Measurements from ENCODE around the gene TSEN15. TPM values are rescaled to one million over a fixed set of nuclear protein-coding genes. Genes with fewer than 3 reads are reported as not detected.

TSEN15 gene
- total RNA-seq, 4 donors from 2014 or later = 45.8 to 63.3 (median 60.1) TPM

DNA sequence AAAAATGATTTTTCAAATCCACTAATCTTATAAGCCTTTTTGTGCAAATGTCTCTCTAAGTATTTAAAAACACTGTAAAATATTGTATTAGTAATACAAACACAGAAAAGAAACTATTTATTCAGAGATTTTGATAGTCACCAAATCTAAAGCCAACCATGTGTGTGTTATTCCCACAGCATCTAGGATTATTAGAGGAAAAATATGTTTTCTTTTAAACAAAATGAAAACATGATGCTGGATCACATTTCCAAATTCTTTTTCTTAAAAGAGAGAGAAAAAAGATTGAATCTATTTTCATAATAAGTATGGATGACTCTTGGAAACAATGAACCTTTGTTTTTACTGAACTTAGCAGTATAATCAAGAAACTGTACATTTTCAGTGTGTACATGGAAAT lies 39.3 kb upstream of the TSEN15 start:
- no peaks in the 10 kb centered on the region for H3K27me3 ChIP-seq
- TF ChIP-seq, protein P1, sequence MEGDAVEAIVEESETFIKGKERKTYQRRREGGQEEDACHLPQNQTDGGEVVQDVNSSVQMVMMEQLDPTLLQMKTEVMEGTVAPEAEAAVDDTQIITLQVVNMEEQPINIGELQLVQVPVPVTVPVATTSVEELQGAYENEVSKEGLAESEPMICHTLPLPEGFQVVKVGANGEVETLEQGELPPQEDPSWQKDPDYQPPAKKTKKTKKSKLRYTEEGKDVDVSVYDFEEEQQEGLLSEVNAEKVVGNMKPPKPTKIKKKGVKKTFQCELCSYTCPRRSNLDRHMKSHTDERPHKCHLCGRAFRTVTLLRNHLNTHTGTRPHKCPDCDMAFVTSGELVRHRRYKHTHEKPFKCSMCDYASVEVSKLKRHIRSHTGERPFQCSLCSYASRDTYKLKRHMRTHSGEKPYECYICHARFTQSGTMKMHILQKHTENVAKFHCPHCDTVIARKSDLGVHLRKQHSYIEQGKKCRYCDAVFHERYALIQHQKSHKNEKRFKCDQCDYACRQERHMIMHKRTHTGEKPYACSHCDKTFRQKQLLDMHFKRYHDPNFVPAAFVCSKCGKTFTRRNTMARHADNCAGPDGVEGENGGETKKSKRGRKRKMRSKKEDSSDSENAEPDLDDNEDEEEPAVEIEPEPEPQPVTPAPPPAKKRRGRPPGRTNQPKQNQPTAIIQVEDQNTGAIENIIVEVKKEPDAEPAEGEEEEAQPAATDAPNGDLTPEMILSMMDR (IDR thresholded peaks at IDR 0.05) = no peak
- TF ChIP-seq POLR2A (IDR thresholded peaks at IDR 0.05) = no peak
- H3K4me3 ChIP-seq (replicated peaks in 1 of 3) = no peak overlapping the region
- no peak for DNase-seq
- H3K27ac ChIP-seq = no peak overlapping the region
- intact Hi-C loops (cut with DNase I) = no loop called here
- no peaks in the 10 kb centered on the region for H3K9me3 ChIP-seq
- H3K36me3 ChIP-seq = no peaks in the 10 kb centered on the region
- H3K4me1 ChIP-seq = peaks cover 0 to 6% of the 10 kb centered on the region in 2 donors

DNA sequence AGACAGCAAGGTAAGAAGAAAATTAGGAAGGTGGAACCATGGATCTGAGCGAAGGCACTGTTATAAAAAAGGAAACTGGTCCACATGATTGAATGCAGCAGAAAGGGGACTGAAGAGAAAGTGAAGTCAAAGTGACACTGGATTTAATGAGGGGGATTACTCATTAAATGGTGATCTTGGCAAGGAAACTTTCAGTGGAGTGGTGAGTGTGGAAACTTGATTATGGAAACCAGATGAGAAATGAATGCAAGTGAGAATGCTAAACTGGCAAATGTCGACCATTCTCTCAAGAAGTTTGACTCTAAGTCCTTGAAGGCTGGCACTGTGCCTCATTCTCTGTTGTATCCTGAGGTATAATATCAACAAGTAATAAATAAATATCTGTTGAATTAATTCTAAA lies 37.3 kb upstream of the TSEN15 start:
- no peak for DNase-seq
- TF ChIP-seq, protein P1 (IDR thresholded peaks at IDR 0.05) = no peak
- Histone ChIP-seq H3K4me3 (replicated peaks in 1 of 3) (no peak overlapping the region), H3K9me3 (no peaks in the 10 kb centered on the region), H3K27me3 (no peaks in the 10 kb centered on the region), H3K4me1 (peaks cover 10 to 18% of the 10 kb centered on the region in 2 donors), H3K36me3 (no peaks in the 10 kb centered on the region), H3K27ac (no peak overlapping the region)
- intact Hi-C loops (cut with DNase I) = no loop called here
- WGBS, 2 donors = 82 to 83% methylated on average over 2 of the region's 2 CpGs

DNA sequence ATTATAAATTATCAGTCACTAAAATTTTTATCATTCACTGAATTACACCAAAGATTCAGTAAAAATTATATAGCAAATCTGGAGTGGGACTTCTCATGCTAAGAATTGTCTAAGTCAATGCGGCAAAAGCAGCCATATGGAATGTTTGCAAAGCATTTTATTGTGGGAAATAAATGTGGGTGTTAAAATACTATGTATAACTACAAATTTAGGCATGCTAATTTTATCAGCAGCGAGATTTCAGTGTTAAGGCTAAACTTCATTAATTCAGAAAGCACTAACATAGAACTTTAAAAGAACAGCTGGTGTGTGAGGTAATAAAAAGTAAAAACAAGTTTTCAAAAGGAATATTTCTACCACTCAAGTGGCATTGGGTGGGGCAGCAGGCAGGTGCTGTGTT lies 35.4 kb upstream of the TSEN15 start:
- Histone ChIP-seq H3K4me1 (peaks cover 21 to 28% of the 10 kb centered on the region in 2 donors), H3K36me3 (no peaks in the 10 kb centered on the region), H3K9me3 (no peaks in the 10 kb centered on the region), H3K4me3 (replicated peaks in 1 of 3) (no peak overlapping the region), H3K27ac (peak overlapping the region in 1 of 3 donors; percentile 32), H3K27me3 (no peaks in the 10 kb centered on the region)
- no peak for DNase-seq
- 96 to 97% methylated on average over 2 of the region's 2 CpGs for WGBS, 2 donors
- TF ChIP-seq, protein P1 (IDR thresholded peaks at IDR 0.05) = no peak
- TF ChIP-seq POLR2A (IDR thresholded peaks at IDR 0.05) = no peak
- intact Hi-C loops (cut with DNase I) = no loop called here

DNA sequence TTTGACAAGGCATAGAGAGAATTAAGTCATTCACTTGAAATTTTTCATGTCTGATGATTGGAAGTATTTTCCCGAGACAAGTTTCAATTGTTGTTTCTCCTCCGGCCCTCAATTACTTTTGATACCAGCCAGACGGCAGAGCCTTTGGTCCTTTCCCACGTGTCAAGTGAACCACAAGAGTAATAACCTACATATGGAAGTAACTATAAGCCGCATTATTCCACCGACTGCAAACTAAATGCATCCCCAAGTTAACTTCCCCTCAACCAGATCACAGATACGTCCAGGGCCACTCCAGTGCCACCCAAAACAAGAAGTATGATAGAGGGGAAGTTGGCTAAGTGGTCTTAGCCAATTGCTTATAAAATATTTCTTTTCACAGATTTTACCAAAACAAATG lies 34.2 kb upstream of the TSEN15 start:
- H3K36me3 ChIP-seq = no peaks in the 10 kb centered on the region
- no peaks in the 10 kb centered on the region for H3K9me3 ChIP-seq
- peaks cover 32 to 40% of the 10 kb centered on the region in 2 donors for H3K4me1 ChIP-seq
- TF ChIP-seq, protein P1 (IDR thresholded peaks at IDR 0.05) = no peak
- TF ChIP-seq POLR2A (IDR thresholded peaks at IDR 0.05) = no peak
- DNase-seq = no peak
- H3K27ac ChIP-seq = peak overlapping the region in 1 of 3 donors; percentile 40
- H3K27me3 ChIP-seq = no peaks in the 10 kb centered on the region
- 84 to 95% methylated on average over 7 of the region's 7 CpGs for WGBS, 2 donors
- intact Hi-C loops (cut with DNase I) = no loop called here
- no peak overlapping the region for H3K4me3 ChIP-seq (replicated peaks in 1 of 3)

DNA sequence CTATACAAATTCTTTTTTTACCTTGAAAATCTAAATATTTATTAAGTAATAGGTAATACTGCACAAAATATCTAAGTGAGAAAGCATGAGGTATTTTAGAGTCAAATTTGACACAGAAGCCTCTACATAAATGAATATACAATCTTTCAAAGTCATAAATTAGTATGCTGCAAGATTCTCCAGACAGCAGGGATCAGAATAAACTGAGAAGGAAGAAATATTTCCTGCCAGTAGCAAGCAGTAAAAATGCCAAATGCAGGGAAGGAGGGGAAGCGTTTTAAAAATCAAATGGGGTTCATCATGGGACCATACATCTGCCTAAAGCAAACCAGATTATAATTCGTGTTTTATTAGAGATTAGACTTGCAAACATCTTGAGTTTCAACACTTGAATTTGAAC lies 32.9 kb upstream of the TSEN15 start:
- TF ChIP-seq POLR2A (IDR thresholded peaks at IDR 0.05) = no peak
- TF ChIP-seq, protein P1 (IDR thresholded peaks at IDR 0.05) = no peak
- DNase-seq = no peak
- Histone ChIP-seq H3K9me3 (no peaks in the 10 kb centered on the region), H3K27me3 (no peaks in the 10 kb centered on the region), H3K4me3 (replicated peaks in 1 of 3) (no peak overlapping the region), H3K27ac (peak overlapping the region in 2 of 3 donors; percentile 7 to 46), H3K36me3 (no peaks in the 10 kb centered on the region), H3K4me1 (peaks cover 34 to 42% of the 10 kb centered on the region in 2 donors)
- 24 to 60% methylated on average over 2 of the region's 2 CpGs for WGBS, 2 donors
- intact Hi-C loops (cut with DNase I) = no loop called here
